T-helper 9 cell (primary cell): Measurements from ENCODE around the gene PRR33.

Experiments
- DNase-seq: peaks from one replicate; pipeline ENCODE4 v3.0.0-alpha.2; 2020

Gene PRR33

GRCh38 chr11:1846453-1846932, 45.2 kb downstream of the PRR33 start:
- DNase-seq = no peak

GRCh38 chr11:1845561-1846452, 45.9 kb downstream of the PRR33 start:
- no peak for DNase-seq

DNA sequence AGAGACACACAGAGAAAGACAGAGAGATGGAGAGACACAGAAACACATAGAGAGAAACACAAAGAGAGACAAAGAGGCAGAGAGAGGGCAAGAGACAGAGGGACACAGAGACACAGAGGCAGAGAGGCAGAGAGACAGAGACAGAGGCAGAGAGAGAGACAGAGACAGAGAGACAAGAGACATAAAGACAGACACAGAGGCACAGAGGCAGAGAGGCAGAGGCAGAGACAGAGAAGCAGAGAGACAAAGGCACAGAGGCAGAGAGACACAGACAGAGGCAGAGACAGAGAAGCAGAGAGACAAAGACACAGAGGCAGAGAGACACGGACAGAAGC, 46.6 kb downstream of the PRR33 start:
- no peak for DNase-seq

GRCh38 chr11:1844221-1845094, 47.2 kb downstream of the PRR33 start:
- DNase-seq = no peak

- no peak for DNase-seq
Measured at GRCh38 chr11:1843796-1844195, 47.9 kb downstream of the PRR33 start.

DNA sequence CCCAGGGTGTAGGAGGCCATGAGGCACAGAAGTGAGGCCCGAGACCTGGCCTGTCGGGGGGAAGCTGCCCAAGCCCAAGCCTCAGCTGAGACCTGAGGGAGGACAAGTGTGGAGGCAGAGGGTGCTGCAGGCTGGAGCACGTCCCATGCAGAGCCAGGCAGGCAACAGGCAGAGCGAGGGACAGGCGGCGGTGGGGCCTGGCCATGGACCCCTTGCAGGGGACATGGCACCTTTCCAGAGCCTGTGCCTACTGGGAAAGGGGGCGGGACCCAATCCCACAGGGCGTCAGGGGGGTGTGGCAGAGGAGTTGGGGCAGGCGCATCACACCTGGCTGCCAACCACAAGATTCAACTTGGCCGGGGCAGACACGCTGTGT, 48.6 kb downstream of the PRR33 start:
- no peak for DNase-seq

GRCh38 chr11:1842149-1843097, 49.3 kb downstream of the PRR33 start:
- no peak for DNase-seq

DNA sequence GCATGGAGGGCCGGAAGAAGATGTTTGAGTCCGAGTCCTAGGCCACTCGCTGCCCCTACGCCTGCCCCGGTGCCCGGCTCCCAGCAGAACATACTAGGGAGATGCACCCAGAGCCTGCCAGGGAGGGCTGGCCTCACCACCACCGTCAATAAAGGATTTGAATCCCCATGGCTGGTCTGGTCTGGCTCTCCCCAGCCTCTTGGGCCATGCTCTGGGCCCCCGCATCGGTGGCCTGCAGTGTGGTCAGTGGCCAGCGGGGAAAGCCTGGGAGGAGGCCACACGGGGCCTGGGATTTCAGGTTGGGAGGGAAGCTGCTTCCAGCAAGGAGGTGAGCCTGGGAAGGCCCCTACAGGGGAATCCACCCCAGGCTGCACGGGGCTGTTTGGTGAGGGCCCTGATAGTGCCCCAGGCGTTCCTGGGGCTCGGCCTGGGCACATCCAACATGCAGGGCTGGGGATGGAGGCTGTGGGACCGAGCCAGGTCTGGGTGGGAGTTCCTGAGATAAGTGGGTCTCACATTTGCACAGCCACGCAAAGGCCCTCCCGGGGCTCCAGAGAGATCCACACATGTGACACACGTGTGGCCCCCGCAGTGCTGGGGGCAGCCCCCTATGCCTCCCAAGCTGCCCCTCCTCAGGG, 50.1 kb downstream of the PRR33 start:
- no peak for DNase-seq

GRCh38 chr11:1840780-1841480, 50.8 kb downstream of the PRR33 start:
- DNase-seq = no peak

DNA sequence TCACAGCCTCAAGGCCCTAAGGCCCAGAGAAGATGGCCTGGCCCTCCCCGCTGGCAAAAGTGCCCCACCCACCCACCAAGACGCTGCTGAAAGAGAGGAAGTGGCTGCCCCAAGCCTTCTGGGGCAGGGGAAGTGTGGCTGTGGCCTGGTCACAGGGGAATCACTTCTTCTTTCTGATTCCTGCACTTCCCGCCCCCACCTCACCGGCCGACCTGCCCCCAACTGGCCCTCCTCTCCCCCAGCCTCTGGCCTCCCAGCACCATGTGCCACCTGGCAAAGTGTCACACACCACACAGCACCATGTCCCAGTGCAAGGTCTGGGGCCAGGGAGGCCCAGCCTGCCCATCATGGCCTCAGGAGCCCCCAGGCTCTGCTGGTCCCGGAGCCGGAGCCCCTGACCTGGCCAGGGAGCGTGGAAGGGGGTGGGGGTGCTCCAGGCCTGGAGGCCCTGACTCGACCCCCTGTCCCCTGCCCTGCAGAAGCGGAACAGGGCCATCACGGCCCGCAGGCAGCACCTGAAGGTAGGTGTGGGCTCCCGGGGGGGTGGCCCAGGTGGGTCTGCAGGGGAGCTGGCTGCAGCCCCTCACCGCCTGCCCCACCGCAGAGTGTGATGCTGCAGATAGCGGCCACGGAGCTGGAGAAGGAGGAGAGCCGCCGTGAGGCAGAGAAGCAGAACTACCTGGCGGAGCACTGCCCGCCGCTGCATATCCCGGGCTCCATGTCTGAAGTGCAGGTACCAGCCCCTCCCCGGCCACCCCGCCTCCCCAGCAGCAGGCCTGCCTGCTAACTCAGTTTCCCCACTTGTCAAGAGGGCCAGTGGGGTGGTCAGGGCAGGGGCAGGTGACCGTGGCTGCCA, 51.5 kb downstream of the PRR33 start:
- no peak for DNase-seq

GRCh38 chr11:1839204-1839923, 52.3 kb downstream of the PRR33 start:
- no peak for DNase-seq

DNA sequence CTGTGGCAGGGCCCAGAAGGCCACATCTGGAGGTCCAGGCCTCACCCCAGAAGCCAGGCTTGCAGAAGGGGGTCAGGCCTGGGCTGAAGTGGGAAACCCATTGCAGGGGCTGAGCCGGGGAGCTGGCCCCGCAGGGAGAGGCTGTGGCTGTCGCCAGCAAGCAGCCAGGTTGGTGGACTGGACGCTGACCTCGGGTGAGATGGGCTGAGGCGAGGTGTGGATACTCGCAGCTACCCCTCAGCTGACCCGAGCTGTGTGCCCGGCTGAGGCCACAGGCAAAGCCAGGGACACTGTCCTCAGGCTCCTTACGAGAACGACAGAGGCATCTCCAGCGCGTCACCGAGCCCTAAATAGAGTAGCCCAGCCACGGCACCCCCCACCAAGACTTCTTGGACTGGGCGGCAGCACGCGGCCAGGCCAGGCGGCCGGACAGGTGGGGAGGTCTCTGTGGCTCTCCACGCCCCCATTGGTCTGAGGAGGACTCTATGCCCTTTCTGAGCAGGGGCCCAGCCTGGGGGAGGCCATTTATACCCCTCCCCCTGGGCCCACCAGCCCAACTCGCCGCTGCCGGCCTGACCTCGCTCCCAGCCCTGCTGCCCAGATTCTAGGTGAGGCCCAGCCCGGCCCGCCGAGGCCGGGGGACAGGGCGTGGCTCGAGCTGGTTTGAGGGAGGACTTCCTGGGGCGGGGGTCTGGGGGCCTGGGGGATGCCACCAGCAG, 53.1 kb downstream of the PRR33 start, which contains the start of gene TNNI2:
TSS of gene TNNI2 (plus strand) at position 556 of the 719 bp plus-strand sequence. CDS start 716 bp downstream, outside the sequence.
- no peak for DNase-seq
